CD4-positive, alpha-beta T cell treated with Interferon gamma for 1 hour (primary cell): ENCODE results near the gene ITGAE.
A peak's percentile ranks its signal among the peaks of the same experiment; 100 is the strongest.

Experiments used
- DNase-seq: peaks from one replicate; pipeline ENCODE4 v3.0.0-alpha.2; 2020

Gene ITGAE

DNA sequence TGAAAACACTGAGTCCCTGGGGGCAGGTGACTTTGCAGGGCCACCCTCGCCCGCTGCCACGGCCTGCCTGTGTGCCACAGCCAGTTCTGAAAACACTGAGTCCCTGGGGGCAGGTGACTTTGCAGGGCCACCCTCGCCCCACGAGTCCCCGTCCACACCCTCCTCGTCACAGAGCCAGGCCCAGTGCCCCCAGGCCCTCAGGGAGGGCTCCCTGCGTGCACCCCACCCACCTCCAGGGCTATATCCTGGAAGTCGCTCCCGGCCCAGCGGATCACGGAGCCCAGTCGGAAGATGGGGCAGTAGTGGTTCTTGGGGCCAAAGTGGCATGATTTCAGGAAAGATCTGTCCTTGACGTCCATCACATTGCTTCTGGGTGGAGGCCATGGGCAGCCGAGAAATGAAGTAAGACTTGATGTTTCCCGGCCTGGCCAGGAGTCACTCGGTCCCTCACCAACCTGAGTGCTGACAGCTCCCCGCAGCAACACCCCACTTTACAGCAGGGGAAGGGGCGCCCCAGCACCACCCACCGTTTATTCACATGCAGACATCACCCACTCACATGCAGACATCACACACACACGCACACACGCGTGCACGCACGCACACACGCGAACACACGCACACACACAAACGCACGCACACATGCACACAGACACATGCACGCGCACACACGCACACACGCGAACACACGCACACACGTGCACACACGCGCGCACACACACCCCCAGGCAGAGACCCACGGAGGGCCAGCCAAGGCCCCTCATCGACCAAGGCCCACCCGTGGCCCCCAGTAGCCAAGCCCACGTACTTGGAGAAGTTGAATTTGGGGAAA is 111.5 kb downstream of the ITGAE start:
- no peak for DNase-seq

DNA sequence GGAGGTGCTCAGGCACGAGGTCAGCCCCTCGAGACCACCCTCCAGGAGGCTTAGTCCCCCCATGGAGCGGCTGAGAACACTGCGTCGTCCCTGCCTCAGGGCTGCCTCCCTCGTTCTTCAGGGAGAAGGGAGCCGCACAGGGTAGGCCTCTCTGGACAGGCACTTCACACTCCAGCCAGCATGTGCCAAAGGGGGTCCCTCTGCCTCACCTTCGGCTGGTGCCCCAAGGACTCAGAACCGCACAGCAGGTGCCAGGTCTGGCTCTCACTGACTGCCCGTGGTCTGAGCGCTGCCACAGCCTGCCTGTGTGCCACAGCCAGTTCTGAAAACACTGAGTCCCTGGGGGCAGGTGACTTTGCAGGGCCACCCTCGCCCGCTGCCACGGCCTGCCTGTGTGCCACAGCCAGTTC is 112.1 kb downstream of the ITGAE start:
- no peak for DNase-seq

DNA sequence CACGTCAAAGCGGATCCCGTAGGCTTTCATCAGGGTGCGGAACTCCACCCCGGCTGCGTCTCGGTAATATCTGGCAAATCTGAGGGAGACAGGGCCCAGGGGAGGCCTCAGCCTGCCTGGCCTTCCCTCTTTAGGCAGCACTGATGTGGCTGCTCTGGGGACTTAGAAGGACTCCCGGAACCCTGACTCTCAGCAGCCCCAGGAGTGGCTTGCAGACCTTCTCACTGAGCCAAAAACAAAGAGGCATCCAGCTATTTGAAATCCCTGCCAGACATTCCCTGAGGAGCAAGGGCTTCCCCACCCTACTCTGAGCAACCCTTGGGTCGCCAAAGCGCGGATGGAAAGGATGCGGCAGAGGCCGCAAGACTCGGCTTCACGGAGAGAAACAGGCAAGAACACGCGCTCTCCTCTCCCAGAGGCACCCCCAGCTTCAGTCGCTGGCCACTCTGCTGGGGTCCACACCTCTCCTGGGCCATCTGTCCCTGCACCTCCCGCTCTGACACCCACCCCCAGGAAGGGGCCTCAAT is 112.9 kb downstream of the ITGAE start:
- no peak for DNase-seq

DNA sequence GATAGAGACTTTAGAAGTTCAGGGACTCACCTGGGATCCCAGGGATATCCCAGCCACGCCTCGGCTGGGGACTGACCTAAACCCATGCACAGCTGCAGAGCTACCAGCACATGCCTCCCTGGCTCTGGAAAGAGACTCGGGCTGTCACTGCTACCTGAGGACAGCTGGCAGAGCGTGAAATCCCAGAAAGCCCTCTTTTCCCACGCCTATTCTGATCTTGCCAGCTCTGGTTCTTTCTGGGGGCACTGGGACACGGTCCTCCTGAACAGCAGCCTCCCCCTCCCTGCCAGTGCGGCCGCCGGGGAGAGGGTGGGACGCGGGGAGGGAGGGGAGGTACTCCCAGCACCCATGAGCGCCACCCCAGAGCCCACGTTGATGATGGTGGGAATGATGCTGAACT is 115.8 kb downstream of the ITGAE start:
- no peak for DNase-seq

DNA sequence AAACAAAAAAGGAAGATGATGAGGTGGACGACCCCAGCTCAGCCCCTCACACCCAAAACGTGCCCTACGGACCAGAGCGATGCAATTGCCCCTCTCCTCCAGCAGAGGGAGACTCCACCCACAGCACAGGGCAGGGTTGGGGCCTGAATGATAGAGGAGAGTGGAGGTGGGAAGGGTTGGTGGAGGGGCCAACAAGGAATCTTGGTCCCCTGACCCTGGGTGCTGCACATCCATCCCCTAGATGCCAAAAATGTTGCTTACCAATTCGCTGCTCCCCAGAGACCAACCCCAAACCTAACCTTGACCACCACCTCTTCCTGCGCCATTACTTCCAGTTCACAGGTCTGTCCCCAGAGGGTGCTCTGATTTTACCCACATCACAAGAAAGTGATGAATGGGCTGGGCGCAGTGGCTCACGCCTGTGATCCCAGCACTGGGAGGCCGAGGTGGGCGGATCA is 117.9 kb downstream of the ITGAE start:
- peak; percentile 51 for DNase-seq

DNA sequence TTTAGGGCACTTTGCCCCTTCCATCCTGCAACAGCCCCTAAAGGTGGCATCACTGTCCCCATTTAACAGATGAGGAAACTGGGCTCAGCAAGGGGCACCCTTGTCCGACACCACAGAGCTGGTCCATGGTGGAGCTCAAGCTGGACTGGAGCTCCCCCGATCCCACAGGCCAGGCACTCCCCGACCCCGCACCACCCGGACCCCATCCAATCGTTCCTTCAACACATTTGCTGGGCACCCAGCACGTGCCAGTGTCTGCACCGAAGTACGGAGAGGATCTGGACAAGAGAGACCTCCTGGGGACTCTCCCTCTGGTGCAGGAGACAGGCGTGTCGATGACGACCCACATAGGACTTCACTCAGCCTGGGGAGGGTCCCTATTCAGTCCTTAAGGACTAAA is 119.0 kb downstream of the ITGAE start:
- no peak for DNase-seq

DNA sequence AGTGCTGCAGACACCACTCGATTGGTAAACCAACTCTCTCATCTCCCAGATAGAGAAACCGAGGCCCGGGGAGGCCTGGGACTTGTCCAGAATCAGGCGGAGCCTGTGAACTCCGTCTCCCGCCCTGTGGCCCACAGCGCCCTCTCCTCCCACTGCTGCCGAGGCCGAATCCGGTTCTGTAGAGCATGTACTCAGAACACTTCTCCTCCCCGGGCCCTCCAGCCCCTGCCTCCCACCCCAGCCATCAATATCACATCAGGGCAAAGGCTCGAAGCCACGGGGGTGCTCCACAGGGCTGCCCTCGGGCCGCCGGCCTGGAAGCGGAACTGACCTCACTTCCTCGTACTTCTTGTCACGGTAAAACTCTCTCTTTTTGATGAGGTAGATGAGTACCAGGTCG is 119.4 kb downstream of the ITGAE start:
- no peak for DNase-seq

DNA sequence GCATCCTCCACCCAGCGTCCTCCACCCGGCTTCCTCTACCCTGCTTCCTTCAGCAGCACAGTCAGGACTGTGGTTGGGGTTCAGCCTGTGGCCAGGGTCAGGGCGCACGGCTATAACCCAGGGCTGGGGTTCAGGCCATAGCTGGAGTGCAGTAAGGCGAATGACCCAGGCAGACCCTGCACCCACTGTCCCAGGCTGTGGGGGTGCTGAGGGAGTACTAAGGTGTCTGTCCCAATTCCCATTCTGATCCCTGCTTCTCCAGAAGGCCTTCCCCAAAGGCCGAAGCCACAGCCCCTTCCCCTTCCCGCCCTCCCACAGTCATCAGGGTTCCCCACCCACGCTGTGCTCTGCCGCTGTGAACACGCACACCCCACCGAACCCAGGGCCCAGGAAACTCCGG is 119.9 kb downstream of the ITGAE start:
- DNase-seq: no peak

DNA sequence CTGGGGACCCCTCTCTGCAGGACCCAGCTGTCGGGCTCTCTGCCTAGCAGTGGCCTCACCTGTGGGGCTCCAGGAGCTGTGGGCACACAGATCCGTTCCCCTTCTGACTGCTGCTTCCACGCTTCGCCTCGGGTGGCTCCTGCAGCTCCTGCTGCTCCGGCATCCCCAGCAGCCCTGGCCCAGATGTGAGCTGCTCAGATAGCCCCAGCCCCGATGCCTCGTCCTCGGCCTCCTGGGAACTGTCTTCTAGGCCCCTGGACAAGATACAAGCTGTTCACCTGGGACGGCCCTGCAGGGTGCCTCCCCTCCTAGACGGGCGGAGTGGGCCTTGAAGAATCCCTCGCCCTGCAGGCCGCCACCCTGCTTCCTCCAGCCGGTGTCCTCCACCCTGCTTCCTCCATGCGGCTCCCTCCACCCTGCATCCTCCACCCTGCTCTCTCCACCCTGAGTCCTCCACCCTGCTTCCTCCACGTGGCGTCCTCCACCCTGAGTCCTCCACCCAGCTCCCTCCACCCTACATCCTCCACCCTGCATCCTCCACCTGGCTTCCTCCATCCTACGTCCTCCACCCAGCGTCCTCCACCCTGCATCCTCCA is 121.4 kb downstream of the ITGAE start:
- DNase-seq: no peak

DNA sequence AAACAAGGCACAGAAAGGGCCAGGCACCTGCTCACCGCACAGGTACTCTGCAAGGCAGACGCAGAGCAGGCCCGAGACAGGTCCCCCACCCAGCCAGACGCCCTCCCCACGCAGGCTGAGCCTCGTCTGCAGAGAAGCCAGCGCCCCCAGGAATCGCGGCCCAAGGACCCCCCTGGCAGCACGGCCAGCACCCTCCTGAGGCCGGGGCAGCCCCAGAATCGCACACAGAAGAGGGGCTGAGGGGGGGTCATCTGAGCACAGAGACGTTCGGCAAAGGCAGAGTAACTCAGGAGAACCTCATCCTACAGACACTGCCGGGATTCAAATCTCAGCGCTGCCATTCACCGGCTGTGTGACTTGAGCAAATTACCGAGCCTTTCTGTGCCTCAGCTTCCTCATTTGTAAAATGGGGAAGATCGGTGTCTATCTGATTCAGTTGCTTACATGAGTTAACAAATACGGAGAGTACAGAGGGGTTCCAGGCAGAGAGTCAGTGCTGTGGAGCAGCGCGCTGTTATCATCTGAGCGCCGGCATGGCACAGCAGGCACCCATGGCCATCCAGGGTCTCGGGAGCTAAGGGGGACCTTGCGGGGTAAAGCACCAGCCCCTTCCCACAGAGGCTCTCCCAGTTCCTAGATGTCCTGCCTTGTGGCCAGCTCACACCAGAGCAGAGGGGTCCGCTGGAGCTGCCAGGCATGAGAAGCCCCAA is 122.0 kb downstream of the ITGAE start:
- DNase-seq: no peak

DNA sequence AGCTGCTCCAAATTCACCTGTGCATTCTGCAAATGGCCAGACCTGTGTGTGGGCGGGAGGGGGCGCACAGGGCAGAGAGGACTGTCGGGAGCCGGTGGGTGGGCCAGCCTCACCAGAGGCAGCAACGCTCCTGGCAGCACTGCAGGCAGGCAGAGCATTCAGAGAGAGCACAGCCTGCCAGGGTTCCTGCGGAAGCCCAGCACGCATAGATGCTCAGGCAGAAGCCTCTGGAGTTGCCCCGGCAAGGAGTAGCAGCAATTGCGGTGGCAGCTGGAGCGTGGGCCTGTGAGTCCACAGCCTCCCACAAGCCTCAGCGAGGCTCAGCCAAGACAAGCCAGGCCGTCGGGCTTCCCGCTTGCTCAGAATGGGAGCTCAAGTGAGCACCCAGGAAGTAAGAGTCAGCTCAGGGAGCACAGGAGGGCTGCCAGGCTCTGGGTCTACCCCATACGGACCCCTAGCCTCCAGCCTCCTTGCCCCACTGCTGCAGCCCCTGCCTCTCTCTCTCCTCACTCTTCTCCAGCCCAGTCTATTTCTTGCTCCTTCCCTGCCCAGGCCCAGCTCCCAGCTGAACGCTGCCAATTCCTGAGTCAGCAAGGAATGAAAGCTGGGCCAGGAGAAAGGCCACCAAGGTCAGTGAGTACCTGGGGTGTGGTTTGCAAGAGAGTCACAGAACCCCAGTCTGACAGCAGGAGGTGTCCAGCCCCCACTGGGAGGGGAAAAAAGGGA is 122.7 kb downstream of the ITGAE start:
- DNase-seq: no peak

DNA sequence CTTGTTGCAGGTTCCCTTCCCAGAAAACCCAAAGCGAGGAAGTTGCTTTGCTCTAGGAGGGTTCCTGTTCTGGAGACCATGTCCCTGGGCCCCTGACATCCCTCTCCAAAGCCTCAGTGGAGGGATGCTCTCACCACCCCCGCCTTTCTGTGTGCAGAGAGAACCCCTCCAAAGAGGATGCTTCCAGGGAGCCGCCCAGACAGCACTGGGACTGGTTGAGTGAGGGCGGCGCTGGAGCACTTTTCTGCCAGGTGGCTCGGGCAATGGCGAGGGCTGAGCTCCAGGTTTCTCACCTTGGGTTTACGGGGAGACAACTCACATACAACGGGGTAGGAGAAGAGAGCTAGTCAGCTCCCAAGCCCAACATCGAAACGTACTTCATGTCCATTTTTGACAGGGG is 125.1 kb downstream of the ITGAE start:
- no peak for DNase-seq

DNA sequence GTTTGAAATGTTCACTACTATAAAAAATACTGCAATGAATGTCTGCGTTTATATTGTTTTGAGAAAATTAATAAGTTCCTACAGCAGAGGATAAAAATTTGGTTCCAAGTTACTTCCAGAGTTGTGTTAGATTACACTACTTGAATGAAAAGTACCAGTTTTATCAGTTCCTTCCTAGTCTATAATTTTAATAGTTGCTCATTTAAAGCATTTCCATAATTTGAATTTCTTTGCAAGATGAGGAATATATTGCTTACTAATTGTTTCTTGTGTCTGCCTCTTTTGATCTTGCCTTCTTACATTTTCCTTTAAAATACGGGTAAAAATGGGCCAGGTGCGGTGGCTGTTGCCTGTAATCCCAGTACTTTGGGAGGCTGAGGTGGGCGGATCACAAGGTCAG is 128.4 kb downstream of the ITGAE start:
- DNase-seq: no peak

DNA sequence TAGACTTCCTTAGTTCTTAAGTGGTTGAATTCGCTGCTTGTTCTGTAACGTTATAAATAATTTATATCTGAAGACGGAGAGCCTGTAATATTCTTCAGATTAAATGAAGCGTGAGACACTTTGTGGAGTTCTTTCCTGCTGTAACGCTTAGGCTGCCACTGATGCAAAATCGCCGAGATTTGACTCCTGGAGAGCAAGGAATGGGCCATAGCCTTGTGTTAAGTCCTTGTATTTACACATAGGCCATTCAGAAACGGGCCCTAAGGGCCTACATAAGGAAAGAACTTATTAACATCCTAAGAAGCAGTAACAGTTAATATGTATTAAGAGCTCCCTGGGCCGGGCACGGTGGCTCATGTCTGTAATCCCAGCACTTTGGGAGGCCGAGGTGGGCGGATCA is 131.4 kb downstream of the ITGAE start:
- no peak for DNase-seq

DNA sequence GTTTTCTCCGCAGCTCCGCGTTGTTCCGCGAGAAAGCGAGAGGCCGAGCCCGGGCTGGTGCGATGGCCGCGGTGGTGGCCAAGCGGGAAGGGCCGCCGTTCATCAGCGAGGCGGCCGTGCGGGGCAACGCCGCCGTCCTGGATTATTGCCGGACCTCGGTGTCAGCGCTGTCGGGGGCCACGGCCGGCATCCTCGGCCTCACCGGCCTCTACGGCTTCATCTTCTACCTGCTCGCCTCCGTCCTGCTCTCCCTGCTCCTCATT is 132.0 kb downstream of the ITGAE start:
- DNase-seq: no peak

DNA sequence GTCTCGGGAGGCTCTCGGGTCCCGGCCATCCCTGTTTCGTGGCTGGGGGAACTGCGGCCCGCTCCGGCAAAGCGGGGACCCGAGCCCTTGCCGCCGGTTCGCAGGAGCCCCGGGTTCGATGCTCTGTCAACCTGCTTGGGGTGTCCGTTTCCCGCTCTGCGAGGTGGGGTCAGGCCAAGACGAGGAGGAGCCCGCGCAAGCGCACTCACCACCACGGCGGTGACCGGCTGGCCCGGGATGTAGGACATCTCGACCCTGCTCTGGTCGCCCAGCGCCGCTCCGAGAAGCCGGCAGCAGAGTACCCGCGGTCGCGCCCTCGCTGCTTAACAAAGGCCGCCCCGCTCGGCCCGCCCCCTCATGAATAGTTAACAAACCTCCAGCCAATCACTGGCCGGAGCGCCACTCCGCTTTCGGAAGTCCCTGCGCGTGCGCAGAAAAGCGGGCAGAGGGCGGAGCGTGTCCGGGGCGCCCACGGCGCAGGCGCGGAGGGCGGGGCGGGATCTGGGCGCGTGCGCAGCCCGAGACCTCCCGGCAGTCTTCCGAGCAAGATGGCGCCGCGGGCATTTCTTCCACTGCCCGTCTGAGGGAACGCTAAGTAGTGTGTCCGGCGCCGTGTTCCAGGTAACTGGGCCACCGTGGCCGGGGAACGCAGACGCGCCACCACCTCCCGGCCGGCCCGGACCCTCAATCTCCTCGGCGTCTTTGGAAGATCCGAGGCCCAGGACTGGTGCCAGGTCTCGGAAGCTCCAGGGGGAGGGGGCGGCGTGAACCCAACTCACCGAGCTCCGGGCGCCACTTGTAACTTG is 132.5 kb downstream of the ITGAE start, which contains the start of the genes EMC6 and TAX1BP3:
TSS of gene EMC6 (plus strand) at position 534 of the 806 bp plus-strand sequence. CDS start 335 bp downstream, outside the sequence.
TSS of gene TAX1BP3 (minus strand) at position 300 of the 806 bp plus-strand sequence. CDS start at position 248, 52 bp downstream.
- peak; percentile 97 for DNase-seq

DNA sequence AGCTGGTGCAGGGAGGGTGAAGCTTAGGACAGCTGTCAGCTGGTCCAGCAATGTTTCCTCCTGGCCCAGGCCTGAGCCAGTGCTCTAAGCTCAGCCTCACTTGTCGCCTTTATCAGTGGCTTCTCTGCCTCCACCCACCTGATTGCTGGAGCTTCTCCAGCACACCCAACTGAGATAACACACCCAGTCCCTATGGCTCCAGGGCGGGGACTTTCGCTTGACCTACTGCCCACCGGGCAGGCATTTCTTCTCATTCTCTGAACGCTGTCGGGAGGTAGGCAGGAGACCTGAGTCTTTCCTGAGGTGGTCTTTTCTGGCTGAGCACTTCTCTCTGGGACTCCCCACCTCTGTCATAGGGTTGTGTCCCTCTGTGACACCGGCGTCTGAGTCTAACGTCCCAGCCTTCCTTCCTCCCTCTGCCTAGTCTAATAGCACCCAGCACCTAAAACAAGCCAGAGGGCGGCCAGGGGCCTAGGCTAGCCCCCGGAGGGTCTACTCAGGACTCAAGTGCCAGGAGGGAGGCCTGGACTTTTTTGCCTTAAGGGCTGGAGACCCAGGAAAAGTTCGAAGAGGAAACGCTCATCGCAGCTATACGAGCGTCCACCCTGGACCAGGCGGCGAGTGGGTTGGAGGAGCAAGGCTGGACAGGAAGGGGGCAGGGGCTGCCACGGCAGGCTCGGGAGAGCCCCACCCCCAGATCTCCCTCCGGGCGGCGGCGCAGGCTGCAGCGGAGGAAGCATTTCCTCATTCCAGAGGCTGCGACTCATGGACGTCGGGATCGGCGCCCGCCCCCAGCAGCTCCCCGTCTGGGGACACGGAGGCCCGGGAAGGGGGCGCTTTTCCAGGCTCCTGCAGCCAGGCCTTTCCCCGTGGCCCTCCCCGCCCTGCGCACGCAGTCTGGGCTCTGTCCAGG is 133.4 kb downstream of the ITGAE start:
- no peak for DNase-seq

DNA sequence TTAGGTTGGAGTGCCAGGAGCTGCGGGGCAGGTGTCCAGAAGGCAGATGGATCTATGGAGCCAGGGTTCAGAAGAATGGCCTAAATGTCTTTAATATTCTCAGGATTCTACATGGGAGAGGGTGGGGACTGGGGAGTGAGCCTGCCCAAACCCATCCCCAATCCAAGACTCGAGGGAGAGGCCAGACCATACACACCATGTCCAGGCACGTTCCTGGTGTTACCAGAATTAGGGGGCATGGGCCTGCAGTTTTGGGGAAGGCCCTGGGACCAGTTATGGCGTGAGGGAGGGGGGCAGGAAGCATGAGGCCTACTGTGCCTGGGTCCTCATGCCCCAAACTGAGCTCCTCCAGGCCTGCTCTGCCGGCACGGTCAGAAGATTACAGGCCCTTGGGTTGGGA is 134.5 kb downstream of the ITGAE start:
- no peak for DNase-seq

DNA sequence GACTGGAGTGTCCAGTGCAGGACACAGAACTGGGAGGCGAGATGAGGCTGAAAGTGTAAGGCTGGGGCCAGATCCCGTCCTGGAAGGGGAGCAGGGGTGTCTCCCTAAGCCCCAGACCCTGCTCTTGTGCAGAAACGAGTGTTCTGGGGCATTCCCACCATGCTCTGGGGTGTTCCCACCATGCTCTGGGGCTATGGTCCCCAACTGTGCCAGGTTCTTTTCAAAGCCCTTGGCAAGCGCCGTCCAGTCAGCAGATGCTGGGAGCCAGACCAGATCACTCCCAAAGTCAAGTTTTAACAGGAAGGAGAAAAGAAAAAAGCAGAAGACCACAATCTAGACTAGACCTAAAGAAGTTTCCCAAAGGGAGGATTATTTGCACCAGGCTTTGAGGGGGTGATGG is 135.2 kb downstream of the ITGAE start:
- no peak for DNase-seq
